ENCODE measurements around the gene HRNR. TPM values are rescaled to one million over a fixed set of nuclear protein-coding genes. Genes with fewer than 3 reads are reported as not detected.

Gene HRNR
- total RNA-seq, 2 experiments from 2014 or later, result not detected

- Mint-ChIP-seq H3K27ac (no peak overlapping the region), H3K4me3 (no peak overlapping the region), H3K27me3 (peaks cover 25% of the 10 kb centered on the region), H3K9me3 (no peaks in the 10 kb centered on the region), H3K4me1 (peaks cover 7% of the 10 kb centered on the region), H3K36me3 (ENCODE audit: low read depth) (no peaks in the 10 kb centered on the region)
- POLR2A ChIA-PET, result interaction anchor here (0.9 kb wide), 1 partner anchor 72 kb away, joined by 3 read pairs; no protein-coding TSS in a partner anchor
- DNase-seq, result peak; percentile 36
- CTCF ChIA-PET, result interaction anchor here (1.2 to 12.4 kb wide), 7 partner anchors 9 to 276 kb away, joined by 3 to 174 read pairs (median 5); no protein-coding TSS in a partner anchor
These were observed 41.0 kb downstream of the HRNR start for GRCh38 chr1:152182944-152183361.

- Mint-ChIP-seq H3K36me3 (ENCODE audit: low read depth) (no peaks in the 10 kb centered on the region), H3K4me3 (no peak overlapping the region), H3K27ac (no peak overlapping the region), H3K4me1 (peaks cover 7% of the 10 kb centered on the region), H3K27me3 (peaks cover 25% of the 10 kb centered on the region), H3K9me3 (no peaks in the 10 kb centered on the region)
- CTCF ChIA-PET, result interaction anchor here (0.8 to 12.4 kb wide), 7 partner anchors 10 to 276 kb away, joined by 3 to 174 read pairs (median 4); no protein-coding TSS in a partner anchor
- POLR2A ChIA-PET, result no interaction called here
- DNase-seq, result no peak
These were observed 41.6 kb downstream of the HRNR start for GRCh38 chr1:152182431-152182830.

GRCh38 chr1:152179566-152179965 lies 44.4 kb downstream of the HRNR start:
- no peaks in the 10 kb centered on the region for H3K36me3 Mint-ChIP-seq (ENCODE audit: low read depth)
- no peak overlapping the region for H3K4me3 Mint-ChIP-seq
- DNase-seq, result no peak
- CTCF ChIA-PET, result interaction anchor here (0.8 to 12.4 kb wide), 4 partner anchors 9 to 211 kb away, joined by 3 to 174 read pairs (median 6); no protein-coding TSS in a partner anchor
- H3K9me3 Mint-ChIP-seq, result no peaks in the 10 kb centered on the region
- peaks cover 7% of the 10 kb centered on the region for H3K4me1 Mint-ChIP-seq
- POLR2A ChIA-PET, result no interaction called here
- H3K27me3 Mint-ChIP-seq, result peaks cover 15% of the 10 kb centered on the region
- no peak overlapping the region for H3K27ac Mint-ChIP-seq

GRCh38 chr1:152170287-152170905 lies 53.6 kb downstream of the HRNR start:
- ChIA-PET POLR2A (no interaction called here), CTCF (no interaction called here)
- no peaks in the 10 kb centered on the region for H3K36me3 Mint-ChIP-seq (ENCODE audit: low read depth)
- no peak overlapping the region for H3K27ac Mint-ChIP-seq
- no peaks in the 10 kb centered on the region for H3K9me3 Mint-ChIP-seq
- H3K27me3 Mint-ChIP-seq, result peaks cover 13% of the 10 kb centered on the region
- H3K4me3 Mint-ChIP-seq, result no peak overlapping the region
- H3K4me1 Mint-ChIP-seq, result peaks cover 7% of the 10 kb centered on the region
- DNase-seq, result no peak

GRCh38 chr1:152169366-152170025 lies 54.5 kb downstream of the HRNR start:
- CTCF ChIA-PET, result interaction anchor here (0.6 kb wide), 1 partner anchor 7 kb away, joined by 3 read pairs; no protein-coding TSS in a partner anchor
- no peaks in the 10 kb centered on the region for H3K36me3 Mint-ChIP-seq (ENCODE audit: low read depth)

GRCh38 chr1:152168535-152168868 lies 55.5 kb downstream of the HRNR start:
- no peaks in the 10 kb centered on the region for H3K9me3 Mint-ChIP-seq
- CTCF ChIA-PET, result interaction anchor here (0.6 kb wide), 1 partner anchor 8 kb away, joined by 3 read pairs; no protein-coding TSS in a partner anchor
- H3K4me1 Mint-ChIP-seq, result peaks cover 8% of the 10 kb centered on the region
- peaks cover 10% of the 10 kb centered on the region for H3K27me3 Mint-ChIP-seq
- POLR2A ChIA-PET, result no interaction called here
- no peak overlapping the region for H3K4me3 Mint-ChIP-seq
- H3K27ac Mint-ChIP-seq, result no peak overlapping the region
- no peak for DNase-seq
- no peaks in the 10 kb centered on the region for H3K36me3 Mint-ChIP-seq (ENCODE audit: low read depth)

More at GRCh38 chr1:152169366-152170025, 54.5 kb downstream of the HRNR start:
- H3K27ac Mint-ChIP-seq, result no peak overlapping the region
- no peaks in the 10 kb centered on the region for H3K9me3 Mint-ChIP-seq
- DNase-seq, result no peak
- H3K27me3 Mint-ChIP-seq, result peaks cover 10% of the 10 kb centered on the region
- POLR2A ChIA-PET, result no interaction called here
- no peak overlapping the region for H3K4me3 Mint-ChIP-seq
- peaks cover 8% of the 10 kb centered on the region for H3K4me1 Mint-ChIP-seq

- ChIA-PET CTCF (interaction anchor here (1.5 kb wide), 1 partner anchor 19 kb away, joined by 4 read pairs; no protein-coding TSS in a partner anchor), POLR2A (no interaction called here)
- Mint-ChIP-seq H3K27me3 (peaks cover 11% of the 10 kb centered on the region), H3K36me3 (ENCODE audit: low read depth) (no peaks in the 10 kb centered on the region), H3K27ac (no peak overlapping the region), H3K4me3 (no peak overlapping the region), H3K9me3 (no peaks in the 10 kb centered on the region), H3K4me1 (peaks cover 8% of the 10 kb centered on the region)
- no peak for DNase-seq
These were observed 56.0 kb downstream of the HRNR start for GRCh38 chr1:152167835-152168534.

- ChIA-PET CTCF (interaction anchor here (1.5 kb wide), 1 partner anchor 20 kb away, joined by 4 read pairs; no protein-coding TSS in a partner anchor), POLR2A (no interaction called here)
- no peak for DNase-seq
- H3K27me3 Mint-ChIP-seq, result peaks cover 13% of the 10 kb centered on the region
- no peak overlapping the region for H3K4me3 Mint-ChIP-seq
- no peaks in the 10 kb centered on the region for H3K36me3 Mint-ChIP-seq (ENCODE audit: low read depth)
- H3K4me1 Mint-ChIP-seq, result peaks cover 8% of the 10 kb centered on the region
- no peaks in the 10 kb centered on the region for H3K9me3 Mint-ChIP-seq
- H3K27ac Mint-ChIP-seq, result no peak overlapping the region
These were observed 57.0 kb downstream of the HRNR start for GRCh38 chr1:152166966-152167365.

- Mint-ChIP-seq H3K36me3 (ENCODE audit: low read depth) (no peaks in the 10 kb centered on the region), H3K27me3 (peaks cover 16% of the 10 kb centered on the region), H3K9me3 (no peaks in the 10 kb centered on the region), H3K27ac (no peak overlapping the region), H3K4me1 (peaks cover 8% of the 10 kb centered on the region), H3K4me3 (no peak overlapping the region)
- POLR2A ChIA-PET, result no interaction called here
- CTCF ChIA-PET, result no interaction called here
- DNase-seq, result no peak
These were observed 58.5 kb downstream of the HRNR start for GRCh38 chr1:152165286-152166077.

- CTCF ChIA-PET, result no interaction called here
- peaks cover 16% of the 10 kb centered on the region for H3K27me3 Mint-ChIP-seq
- POLR2A ChIA-PET, result no interaction called here
- DNase-seq, result no peak
- H3K9me3 Mint-ChIP-seq, result no peaks in the 10 kb centered on the region
- no peak overlapping the region for H3K4me3 Mint-ChIP-seq
- H3K4me1 Mint-ChIP-seq, result peaks cover 8% of the 10 kb centered on the region
- no peaks in the 10 kb centered on the region for H3K36me3 Mint-ChIP-seq (ENCODE audit: low read depth)
- H3K27ac Mint-ChIP-seq, result no peak overlapping the region
These were observed 59.4 kb downstream of the HRNR start for GRCh38 chr1:152164517-152165136.

GRCh38 chr1:152162792-152163463 lies 61.1 kb downstream of the HRNR start:
- Mint-ChIP-seq H3K27me3 (peaks cover 16% of the 10 kb centered on the region), H3K4me3 (no peak overlapping the region), H3K9me3 (no peaks in the 10 kb centered on the region), H3K27ac (no peak overlapping the region), H3K36me3 (ENCODE audit: low read depth) (no peaks in the 10 kb centered on the region), H3K4me1 (peaks cover 8% of the 10 kb centered on the region)
- ChIA-PET POLR2A (no interaction called here), CTCF (no interaction called here)
- DNase-seq, result no peak

Measured in activated CD4-positive, alpha-beta memory T cell treated with anti-CD3 and anti-CD28 coated beads, Interleukin-2, amount 10 ng/mL, durations not matched to agents 7 days and 5 days (primary cell).